HG03139 (cell line): ENCODE data around the gene WNT5A.

Source experiments
- ATAC-seq: cut with Tn5 transposase; IDR thresholded peaks from one replicate; pipeline ENCODE4 v1.9.1; 2021; ENCODE audit not compliant: unreplicated experiment

WNT5A gene

GRCh38 chr3:55486857-55487380 lies at the start of gene WNT5A:
Gene WNT5A (minus strand): TSS chr3:55487306. CDS start chr3:55486985, 321 bp downstream.
- ATAC-seq = no peak

GRCh38 chr3:55534876-55535275 lies 47.8 kb upstream of the WNT5A start:
- ATAC-seq = no peak

GRCh38 chr3:55532806-55533205 lies 45.7 kb upstream of the WNT5A start:
- no peak for ATAC-seq

GRCh38 chr3:55531321-55531720 lies 44.2 kb upstream of the WNT5A start:
- ATAC-seq = no peak

- no peak for ATAC-seq
Observed at GRCh38 chr3:55527361-55527760, 40.3 kb upstream of the WNT5A start.

- ATAC-seq = no peak
Observed at GRCh38 chr3:55526332-55527030, 39.4 kb upstream of the WNT5A start.

GRCh38 chr3:55525436-55525835 lies 38.3 kb upstream of the WNT5A start:
- no peak for ATAC-seq

GRCh38 chr3:55524565-55525244 lies 37.6 kb upstream of the WNT5A start:
- ATAC-seq = no peak

- ATAC-seq = no peak
Observed at GRCh38 chr3:55523471-55523870, 36.4 kb upstream of the WNT5A start.

- ATAC-seq = no peak
Observed at GRCh38 chr3:55521738-55522421, 34.8 kb upstream of the WNT5A start.

GRCh38 chr3:55521064-55521737 lies 34.1 kb upstream of the WNT5A start:
- ATAC-seq = no peak

- ATAC-seq = no peak
Observed at GRCh38 chr3:55519019-55519418, 31.9 kb upstream of the WNT5A start.

GRCh38 chr3:55518451-55518850 lies 31.3 kb upstream of the WNT5A start:
- ATAC-seq = no peak

- ATAC-seq = no peak
Observed at GRCh38 chr3:55516392-55517030, 29.4 kb upstream of the WNT5A start.

GRCh38 chr3:55515550-55516246 lies 28.6 kb upstream of the WNT5A start:
- ATAC-seq = no peak

GRCh38 chr3:55514962-55515361 lies 27.9 kb upstream of the WNT5A start:
- no peak for ATAC-seq

GRCh38 chr3:55512571-55513343 lies 25.7 kb upstream of the WNT5A start:
- no peak for ATAC-seq

- ATAC-seq = no peak
Observed at GRCh38 chr3:55511895-55512570, 24.9 kb upstream of the WNT5A start.

- no peak for ATAC-seq
Observed at GRCh38 chr3:55508335-55508734, 21.2 kb upstream of the WNT5A start.
